Activated gamma-delta T cell (primary cell): ENCODE results near the gene AQP9.

Experiments
- DNase-seq: peaks from one replicate; lab custom pipeline; 2025; lab: John Stamatoyannopoulos, UW

AQP9 gene

DNA sequence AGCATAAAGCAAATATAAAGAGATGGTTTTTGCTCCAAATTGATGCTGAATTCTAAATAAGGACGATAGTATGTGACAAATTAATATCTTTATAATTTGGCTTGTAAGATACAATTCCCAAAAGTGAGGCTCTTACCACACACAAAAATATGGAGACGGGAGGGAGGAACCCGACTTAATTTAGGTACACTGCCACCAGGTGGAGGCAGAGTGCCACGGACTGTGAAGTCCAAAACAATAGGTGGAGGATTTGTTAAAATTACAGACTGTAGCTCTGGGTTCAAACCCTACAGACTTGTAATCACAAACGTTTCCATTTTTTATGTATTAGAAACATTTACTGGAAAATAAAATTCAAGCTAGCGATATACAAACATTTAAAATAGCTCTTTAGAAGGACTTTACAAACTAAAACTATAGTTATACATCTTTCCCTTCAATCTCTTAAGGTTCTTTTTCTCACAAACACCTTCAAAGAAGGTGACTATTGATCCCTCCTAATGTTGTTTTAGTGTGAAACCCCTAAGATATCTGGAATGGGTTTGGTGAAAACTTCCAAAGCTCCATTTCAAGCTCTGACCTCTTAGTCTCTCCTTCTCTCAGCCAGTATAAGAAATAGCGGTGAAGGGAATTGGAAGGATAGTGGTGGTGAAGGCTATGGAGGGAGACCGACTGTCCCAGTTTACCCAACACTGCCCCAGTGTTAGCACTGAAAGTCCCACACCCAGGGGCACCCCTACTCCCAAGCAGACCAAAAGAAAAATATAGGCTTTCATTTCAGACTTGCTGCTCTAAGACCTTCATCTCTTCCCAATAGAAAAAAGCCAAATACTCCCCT lies 89.7 kb downstream of the AQP9 start:
- DNase-seq, result no peak

DNA sequence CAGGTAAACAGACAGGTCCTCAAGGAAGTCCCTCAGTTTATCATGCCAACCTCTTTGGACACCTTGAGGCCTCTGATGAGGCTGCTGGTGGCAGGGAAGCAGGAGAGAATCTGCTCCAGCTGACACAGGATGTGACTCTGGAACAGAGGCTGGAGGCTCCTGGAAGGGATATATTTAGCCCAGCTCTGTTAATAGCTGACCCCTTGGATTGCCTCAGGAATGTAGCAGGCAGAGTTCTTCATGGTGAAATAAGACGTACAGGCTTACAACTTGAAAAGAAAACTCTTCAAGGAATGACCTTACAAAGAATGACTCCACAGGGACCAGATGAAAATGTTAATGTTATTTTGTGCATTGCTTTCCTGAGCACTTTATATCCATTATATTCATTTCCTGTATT lies 90.5 kb downstream of the AQP9 start:
- DNase-seq, result no peak

DNA sequence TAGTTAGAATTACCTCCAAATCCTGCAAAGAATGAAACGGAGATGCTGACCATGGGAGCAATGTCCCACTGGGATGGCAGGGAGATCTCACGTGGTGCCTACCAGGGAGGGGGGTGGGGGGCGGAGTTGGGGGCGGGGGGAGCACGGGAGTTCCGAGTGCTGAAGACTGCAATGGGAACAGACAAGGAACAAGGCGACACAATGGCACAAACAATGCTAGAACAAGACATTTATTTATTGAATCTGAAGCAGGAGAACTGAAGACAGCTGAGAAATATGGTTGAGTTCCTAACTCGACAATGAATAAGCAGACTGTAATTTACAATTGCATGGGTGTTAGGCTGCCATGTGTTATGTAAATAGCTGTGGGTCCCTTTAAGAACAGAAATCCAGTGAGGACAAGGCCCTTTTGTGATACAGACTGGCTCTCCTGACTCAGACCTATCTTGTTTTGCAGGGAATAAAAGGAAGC lies 91.2 kb downstream of the AQP9 start:
- DNase-seq, result no peak

DNA sequence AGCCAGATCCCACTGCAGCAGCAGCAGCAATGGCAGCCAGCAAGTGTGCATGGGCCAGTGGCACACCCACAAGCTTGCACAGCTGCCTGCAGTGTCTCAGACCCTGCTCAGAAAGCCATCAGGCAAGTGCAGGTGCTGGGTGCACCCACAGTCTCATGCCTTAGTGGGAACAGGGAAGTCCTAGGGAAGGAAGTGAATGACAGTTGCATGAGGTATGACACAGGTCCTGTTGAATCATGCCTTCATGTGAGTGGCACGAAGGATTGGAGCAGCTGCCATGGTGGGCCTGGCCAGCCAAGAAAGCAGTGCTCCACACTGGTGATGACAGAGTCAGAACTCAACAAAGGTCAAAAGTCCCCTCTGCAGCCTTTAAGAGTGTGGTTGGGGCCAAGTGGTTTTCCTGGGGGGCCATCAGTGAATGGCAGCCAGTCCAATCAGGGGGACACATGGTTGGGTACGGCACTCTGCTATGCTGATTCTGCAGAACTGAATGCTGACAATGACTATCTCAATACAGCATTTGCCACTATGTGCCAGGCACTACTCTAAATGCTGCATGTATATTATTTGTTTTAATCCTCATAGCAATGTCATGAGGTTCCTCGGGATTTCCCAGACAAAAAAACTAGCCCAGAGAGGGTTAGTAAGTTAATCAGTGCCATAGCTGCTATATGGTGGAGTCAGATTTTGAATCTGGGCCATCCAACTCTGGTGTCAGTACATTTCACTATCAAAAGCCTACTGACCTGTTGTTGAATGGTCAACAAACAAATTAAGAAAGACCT lies 94.3 kb downstream of the AQP9 start:
- DNase-seq, result no peak

DNA sequence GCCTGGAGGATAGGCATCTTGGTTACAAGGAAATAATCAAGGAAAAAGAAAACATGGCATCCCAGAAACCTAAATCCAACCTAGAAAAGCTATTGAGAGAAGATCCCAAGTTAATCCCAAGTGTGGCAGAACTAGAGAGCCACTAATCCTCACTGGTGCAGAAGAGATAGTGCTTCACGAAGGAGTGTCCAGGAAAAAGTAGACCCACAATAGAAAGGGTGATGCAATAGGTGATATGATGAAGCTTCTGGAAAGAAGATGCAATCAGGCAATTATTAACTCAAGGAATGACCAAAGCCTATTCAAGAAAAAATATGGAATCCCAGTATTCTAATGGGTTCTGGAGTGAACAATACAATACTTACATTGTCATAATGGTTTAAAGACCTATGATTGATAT lies 95.2 kb downstream of the AQP9 start:
- DNase-seq, result no peak
